HCT116 (cell line): ENCODE measurements around the gene ARF5. TPM values are rescaled to one million over a fixed set of nuclear protein-coding genes. Genes with fewer than 3 reads are reported as not detected.

Source experiments
- ATAC-seq: fragments of 200-7000 bp; cut with Tn5 transposase; 2 replicates; pipeline ENCODE4 v1.9.1; 2020; ENCODE audit warnings: mild to moderate bottlenecking, moderate library complexity
- BruUV-seq: library from RNA; stranded (reverse); fragments of 400-500 nt; replicated peaks from 2 replicates; lab custom pipeline; 2021; lab: Mats Ljungman, UMichigan
- CTCF ChIA-PET: fragments of 300-600 bp; sonication (Branson Sonifier 250); formaldehyde crosslinking; loops from one replicate; lab custom pipeline; 2021; ENCODE audit warnings: antibody characterized with exemption; lab: Charles Lee
- POLR2A ChIA-PET: fragments of 300-600, 350-600 bp; sonication (Branson Sonifier 250); formaldehyde crosslinking; loops from one replicate; lab custom pipeline; 2021; ENCODE audit warnings: antibody characterized with exemption; lab: Charles Lee
- RAD21 ChIA-PET, 2 experiments: fragments of 300-600 bp; sonication (Branson Sonifier 250); formaldehyde crosslinking; loops; one replicate each; lab custom pipeline; 2023; ENCODE audit warnings: low total read pairs in 2 of 2; ENCODE audit not compliant: uncharacterized antibody in 2 of 2, unreplicated experiment in 2 of 2, low non-redundant PET in 1 of 2; lab: Charles Lee
- DNase-seq: peaks from one replicate; pipeline ENCODE4 v3.0.0-alpha.2; 2010; ENCODE audit warnings: low read depth, low spot score
- H2AFZ ChIP-seq: fragments of 200-600 bp; shearing (Covaris generic), sonication (generic); 2 replicates; pipeline ENCODE4 v1.6.1; 2017; ENCODE audit warnings: low read depth, mixed run types, mixed read lengths, antibody characterized with exemption, low read length; ENCODE audit not compliant: poor library complexity, severe bottlenecking
- H3K27ac ChIP-seq: 2 replicates; pipeline ENCODE4 v1.5.1; 2012; ENCODE audit warnings: low read depth, low read length
- H3K27me3 ChIP-seq: fragments of 200-600 bp; sonication (generic); 2 replicates; pipeline ENCODE4 v1.6.1; 2016; ENCODE audit warnings: mixed run types, low read length, mixed read lengths; ENCODE audit not compliant: insufficient read depth
- H3K36me3 ChIP-seq, 2 experiments: fragments of 200-500 bp in 1 of 2; fragments of 200-600 bp in 1 of 2; sonication (Bioruptor generic) in 1 of 2; sonication (generic) in 1 of 2; 2 replicates each; pipeline versions ENCODE4 v1.5.1 to v1.6.1; 2014 to 2016; ENCODE audit warnings: low read length in 2 of 2, inconsistent platforms in 1 of 2, mixed read lengths in 1 of 2, mixed run types in 1 of 2; ENCODE audit not compliant: insufficient read depth in 2 of 2, control insufficient read depth in 1 of 2
- H3K4me1 ChIP-seq, 2 experiments: fragments of 200-600 bp in 1 of 2; sonication (generic) in 1 of 2; 2 replicates each; pipeline versions ENCODE4 v1.5.1 to v1.6.1; 2012 to 2017; ENCODE audit warnings: low read length in 2 of 2, inconsistent platforms in 1 of 2, mild to moderate bottlenecking in 1 of 2, mixed read lengths in 1 of 2, mixed run types in 1 of 2, moderate library complexity in 1 of 2; ENCODE audit not compliant: insufficient read depth in 2 of 2, control insufficient read depth in 1 of 2
- H3K4me2 ChIP-seq: fragments of 200-600 bp; sonication (generic); 2 replicates; pipeline ENCODE4 v1.6.1; 2017; ENCODE audit warnings: mixed run types, low read length, mixed read lengths
- H3K4me3 ChIP-seq, 2 experiments: fragments of 200-600 bp in 1 of 2; sonication (generic) in 1 of 2; replicated peaks in 1 of 2; 2 replicates each; pipeline ENCODE4 v1.5.1; 2011 to 2016; ENCODE audit warnings: low read length in 2 of 2, control low read depth in 1 of 2, low read depth in 1 of 2, mild to moderate bottlenecking in 1 of 2, mixed read lengths in 1 of 2, mixed run types in 1 of 2
- H3K79me2 ChIP-seq: fragments of 200-600 bp; sonication (generic); 2 replicates; pipeline ENCODE4 v1.6.1; 2017; ENCODE audit warnings: mild to moderate bottlenecking, mixed run types, low read length, moderate library complexity, mixed read lengths; ENCODE audit not compliant: insufficient read depth
- H3K9ac ChIP-seq: fragments of 200-600 bp; sonication (generic); 2 replicates; pipeline ENCODE4 v1.6.1; 2016; ENCODE audit warnings: low read length, mixed read lengths
- H3K9me2 ChIP-seq: fragments of 200-600 bp; sonication (generic), shearing (Covaris generic); 2 replicates; pipeline ENCODE4 v1.6.1; 2017; ENCODE audit warnings: mixed run types, mild to moderate bottlenecking, moderate library complexity; ENCODE audit not compliant: insufficient read depth
- H3K9me3 ChIP-seq, 2 experiments: fragments of 200-500 bp in 1 of 2; fragments of 200-600 bp in 1 of 2; sonication (Bioruptor generic) in 1 of 2; sonication (generic) in 1 of 2; 2 replicates each; pipeline ENCODE4 v1.6.1; 2014 to 2017; ENCODE audit warnings: low read length in 2 of 2, mixed read lengths in 2 of 2, inconsistent platforms in 1 of 2, low read depth in 1 of 2, mild to moderate bottlenecking in 1 of 2, mixed run types in 1 of 2, moderate library complexity in 1 of 2; ENCODE audit not compliant: control insufficient read depth in 1 of 2, insufficient read depth in 1 of 2
- H4K20me1 ChIP-seq: fragments of 200-600 bp; sonication (generic), shearing (Covaris generic); 2 replicates; pipeline ENCODE4 v1.6.1; 2017; ENCODE audit warnings: mixed run types, mild to moderate bottlenecking, moderate library complexity; ENCODE audit not compliant: insufficient read depth
- CBX3 ChIP-seq: IDR thresholded peaks from 2 replicates; pipeline ENCODE4 v1.6.1; 2012; ENCODE audit warnings: low read depth
- CEBPB ChIP-seq: IDR thresholded peaks from 2 replicates; pipeline ENCODE4 v1.6.1; 2012; ENCODE audit warnings: low read depth
- EZH2 ChIP-seq: fragments of 200-600 bp; sonication (generic); IDR thresholded peaks from 2 replicates; pipeline ENCODE4 v1.6.1; 2017; ENCODE audit warnings: antibody characterized with exemption, mixed run types
- EZH2phosphoT487 ChIP-seq: fragments of 200-600 bp; IDR thresholded peaks from 2 replicates; pipeline ENCODE4 v1.6.1; 2018; ENCODE audit warnings: antibody characterized with exemption, borderline replicate concordance
- JUND ChIP-seq: IDR thresholded peaks from 2 replicates; pipeline ENCODE4 v1.6.1; 2012
- POLR2A ChIP-seq: IDR thresholded peaks from 2 replicates; pipeline ENCODE4 v1.7.0; 2011; ENCODE audit warnings: borderline replicate concordance; ENCODE audit not compliant: insufficient read depth, insufficient read length; ENCODE audit errors: extremely low read depth
- SIN3A ChIP-seq: IDR thresholded peaks from 2 replicates; pipeline ENCODE4 v1.6.1; 2012; ENCODE audit warnings: low read depth
- SP1 ChIP-seq: IDR thresholded peaks from 2 replicates; pipeline ENCODE4 v1.6.1; 2012; ENCODE audit warnings: low read depth
- SRF ChIP-seq: IDR thresholded peaks from 2 replicates; pipeline ENCODE4 v1.6.1; 2012; ENCODE audit warnings: low read depth
- ZFX ChIP-seq: fragments of 450-650 bp; IDR thresholded peaks from 2 replicates; pipeline ENCODE4 v1.6.1; 2017
- intact Hi-C: fragments of 100-400 bp; cut with micrococcal nuclease; formaldehyde crosslinking; loops from 2 replicates; pipeline ENCODE4 v1.10.0; 2022
- total RNA-seq: library from RNA; stranded (reverse); gene quantifications from one replicate; pipeline ENCODE4 v1.2.1, GENCODE V29; 2021; ENCODE audit not compliant: unreplicated experiment
- TF ChIP-seq, protein P1 (sequence below): IDR thresholded peaks from 2 replicates; pipeline ENCODE4 v1.6.1; 2012
- TF ChIP-seq, protein P2 (sequence below): IDR thresholded peaks from 2 replicates; pipeline ENCODE4 v1.6.1; 2012
- TF ChIP-seq, protein P3 (sequence below), 3 experiments: fragments of 200-600 bp in 1 of 3; sonication (generic) in 1 of 3; IDR thresholded peaks in 2 of 3; conservative IDR thresholded peaks in 1 of 3; 2 replicates each; pipeline ENCODE4 v1.5.1; 2012 to 2017; ENCODE audit warnings: low read depth in 2 of 3, low read length in 2 of 3, antibody characterized with exemption in 1 of 3, borderline replicate concordance in 1 of 3, control low read depth in 1 of 3, mild to moderate bottlenecking in 1 of 3, mixed read lengths in 1 of 3, mixed run types in 1 of 3, moderate library complexity in 1 of 3; ENCODE audit not compliant: insufficient read depth in 1 of 3
- TF ChIP-seq, protein P4 (sequence below): IDR thresholded peaks from 2 replicates; pipeline ENCODE4 v1.6.1; 2012; ENCODE audit warnings: low read depth

ARF5 gene
- total RNA-seq, 1 experiment from 2014 or later, result 204 TPM

DNA sequence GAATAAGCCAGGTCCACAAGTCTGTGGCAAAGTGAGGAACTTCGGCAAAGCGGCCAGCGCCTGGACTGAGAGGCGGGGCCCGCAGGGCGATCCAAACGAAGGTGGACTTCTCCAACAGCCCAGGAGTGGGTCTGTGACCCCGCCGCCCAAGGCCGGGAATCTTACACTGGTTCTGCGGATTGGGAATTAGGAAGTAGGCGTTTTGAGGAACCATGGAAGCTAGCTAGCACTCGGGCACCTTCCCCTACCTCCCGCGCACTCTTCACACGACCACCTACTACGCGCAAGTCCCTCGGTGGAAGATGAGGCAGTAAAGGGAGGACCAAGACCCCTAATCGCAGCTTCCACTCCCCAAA lies 570 bp upstream of the ARF5 start:
- H4K20me1 ChIP-seq, result no peaks in the 10 kb centered on the region
- H3K4me1 ChIP-seq, result peaks cover 19 to 41% of the 10 kb centered on the region in 2 experiments; a peak in 3 of 4 replicates
- H3K9me2 ChIP-seq, result no peaks in the 10 kb centered on the region
- POLR2A ChIA-PET, result no interaction called here
- CTCF ChIA-PET, result interaction anchor here (2.0 to 2.3 kb wide), 2 partner anchors 10 to 622 kb away, joined by 12 to 14 read pairs; no protein-coding TSS in a partner anchor
- peak overlapping the region; percentile 94 for H3K4me2 ChIP-seq
- no peak overlapping the region for H2AFZ ChIP-seq
- BruUV-seq, result no TSS peak
- no peaks in the 10 kb centered on the region for H3K27me3 ChIP-seq
- peak overlapping the region; percentile 89 for H3K9ac ChIP-seq
- H3K9me3 ChIP-seq, result no peaks in the 10 kb centered on the region
- TF ChIP-seq POLR2A, result peak; percentile 2
- TF ChIP-seq SP1, result no peak
- peak overlapping the region; percentile 37; the same call in 1 of the 2 replicates for H3K27ac ChIP-seq
- DNase-seq, result no peak
- H3K36me3 ChIP-seq, result peaks cover 13 to 22% of the 10 kb centered on the region in 2 experiments; a peak in 3 of 4 replicates
- H3K4me3 ChIP-seq, result peak overlapping the region; percentile 76 to 87
- intact Hi-C loops, result loop anchor here (5.0 kb wide), 2 partner anchors 65 to 195 kb away; partner anchors contain the start of genes SND1 and ZNF800
- ATAC-seq, result no peak
- peaks cover 37% of the 10 kb centered on the region for H3K79me2 ChIP-seq
- RAD21 ChIA-PET, result no interaction called here

DNA sequence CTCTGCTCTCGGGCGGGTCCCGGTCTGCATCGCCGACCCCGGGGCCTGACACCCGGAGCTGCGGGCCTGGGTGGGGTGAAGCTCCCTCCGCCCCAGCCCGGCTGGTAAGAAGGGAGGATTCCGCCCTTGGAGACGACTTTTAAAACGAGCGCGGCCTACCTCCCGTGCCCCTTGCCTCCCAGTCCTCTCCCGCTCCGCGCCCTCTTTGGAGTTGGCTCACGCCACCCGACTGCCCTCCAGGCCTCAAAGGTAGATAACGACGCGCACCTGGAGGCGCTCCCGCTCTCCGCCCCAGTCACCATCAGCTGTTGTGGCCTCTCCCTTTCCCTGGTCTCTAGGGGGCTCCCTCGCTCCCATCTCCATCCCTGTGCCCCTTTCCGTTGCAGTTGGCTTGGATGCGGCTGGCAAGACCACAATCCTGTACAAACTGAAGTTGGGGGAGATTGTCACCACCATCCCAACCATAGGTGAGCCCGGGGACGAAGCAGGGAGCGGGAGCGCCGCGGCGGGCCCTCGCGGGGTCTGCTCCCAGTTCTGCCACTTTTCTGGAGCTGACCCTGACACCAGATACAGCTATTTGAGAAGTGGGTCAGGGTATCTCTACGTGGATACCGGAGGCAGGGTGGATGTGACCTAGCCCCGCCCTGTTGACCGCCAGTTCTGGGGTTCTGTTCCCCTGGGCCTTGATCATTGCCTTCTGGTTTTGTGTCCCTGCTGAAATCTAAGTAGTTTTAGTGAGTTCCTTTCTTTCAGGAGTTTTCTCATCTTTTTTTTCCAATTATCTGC lies 679 bp downstream of the ARF5 start:
- Histone ChIP-seq H3K9me2 (no peaks in the 10 kb centered on the region), H3K9ac (peak overlapping the region; percentile 89), H4K20me1 (no peaks in the 10 kb centered on the region), H3K36me3 (peaks cover 11 to 22% of the 10 kb centered on the region in 2 experiments; a peak in 3 of 4 replicates), H3K4me2 (peak overlapping the region; percentile 94), H3K4me1 (peaks cover 19 to 39% of the 10 kb centered on the region in 2 experiments; a peak in 3 of 4 replicates), H3K27ac (peak overlapping the region; percentile 83), H3K79me2 (peaks cover 29% of the 10 kb centered on the region), H3K4me3 (peak overlapping the region; percentile 76 to 87), H3K27me3 (no peaks in the 10 kb centered on the region), H3K9me3 (no peaks in the 10 kb centered on the region), H2AFZ (no peak overlapping the region)
- ChIA-PET POLR2A (interaction anchor here (1.4 kb wide), 1 partner anchor 620 kb away, joined by 3 read pairs; no protein-coding TSS in a partner anchor), RAD21 (no interaction called here), CTCF (interaction anchor here (1.0 to 2.3 kb wide), 4 partner anchors 8 to 620 kb away, joined by 3 to 14 read pairs (median 8); no protein-coding TSS in a partner anchor)
- ATAC-seq, result peak; percentile 63
- no TSS peak for BruUV-seq
- DNase-seq, result peak; percentile 29
- intact Hi-C loops, result loop anchor here (5.0 kb wide), 2 partner anchors 63 to 197 kb away; partner anchors contain the start of genes SND1 and ZNF800
- TF ChIP-seq ZFX (peak; percentile 83), EZH2 (no peak), JUND (no peak), CEBPB (no peak), SRF (no peak), CBX3 (no peak), SIN3A (no peak), EZH2phosphoT487 (no peak)
- TF ChIP-seq, protein P1, sequence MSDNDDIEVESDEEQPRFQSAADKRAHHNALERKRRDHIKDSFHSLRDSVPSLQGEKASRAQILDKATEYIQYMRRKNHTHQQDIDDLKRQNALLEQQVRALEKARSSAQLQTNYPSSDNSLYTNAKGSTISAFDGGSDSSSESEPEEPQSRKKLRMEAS, result no peak
- TF ChIP-seq, protein P2, sequence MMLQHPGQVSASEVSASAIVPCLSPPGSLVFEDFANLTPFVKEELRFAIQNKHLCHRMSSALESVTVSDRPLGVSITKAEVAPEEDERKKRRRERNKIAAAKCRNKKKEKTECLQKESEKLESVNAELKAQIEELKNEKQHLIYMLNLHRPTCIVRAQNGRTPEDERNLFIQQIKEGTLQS, result no peak
- TF ChIP-seq, protein P3, sequence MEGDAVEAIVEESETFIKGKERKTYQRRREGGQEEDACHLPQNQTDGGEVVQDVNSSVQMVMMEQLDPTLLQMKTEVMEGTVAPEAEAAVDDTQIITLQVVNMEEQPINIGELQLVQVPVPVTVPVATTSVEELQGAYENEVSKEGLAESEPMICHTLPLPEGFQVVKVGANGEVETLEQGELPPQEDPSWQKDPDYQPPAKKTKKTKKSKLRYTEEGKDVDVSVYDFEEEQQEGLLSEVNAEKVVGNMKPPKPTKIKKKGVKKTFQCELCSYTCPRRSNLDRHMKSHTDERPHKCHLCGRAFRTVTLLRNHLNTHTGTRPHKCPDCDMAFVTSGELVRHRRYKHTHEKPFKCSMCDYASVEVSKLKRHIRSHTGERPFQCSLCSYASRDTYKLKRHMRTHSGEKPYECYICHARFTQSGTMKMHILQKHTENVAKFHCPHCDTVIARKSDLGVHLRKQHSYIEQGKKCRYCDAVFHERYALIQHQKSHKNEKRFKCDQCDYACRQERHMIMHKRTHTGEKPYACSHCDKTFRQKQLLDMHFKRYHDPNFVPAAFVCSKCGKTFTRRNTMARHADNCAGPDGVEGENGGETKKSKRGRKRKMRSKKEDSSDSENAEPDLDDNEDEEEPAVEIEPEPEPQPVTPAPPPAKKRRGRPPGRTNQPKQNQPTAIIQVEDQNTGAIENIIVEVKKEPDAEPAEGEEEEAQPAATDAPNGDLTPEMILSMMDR (IDR thresholded peaks at IDR 0.05 in 2 of 3, conservative IDR thresholded peaks at IDR 0.05 in 1 of 3; ENCODE audit: borderline replicate concordance in 1 of 3, insufficient read depth in 1 of 3, low read depth in 2 of 3, low read length in 2 of 3), result peak in 2 of 3 experiments; percentile 55 to 65; a peak in 4 of 6 replicates
- TF ChIP-seq, protein P4, sequence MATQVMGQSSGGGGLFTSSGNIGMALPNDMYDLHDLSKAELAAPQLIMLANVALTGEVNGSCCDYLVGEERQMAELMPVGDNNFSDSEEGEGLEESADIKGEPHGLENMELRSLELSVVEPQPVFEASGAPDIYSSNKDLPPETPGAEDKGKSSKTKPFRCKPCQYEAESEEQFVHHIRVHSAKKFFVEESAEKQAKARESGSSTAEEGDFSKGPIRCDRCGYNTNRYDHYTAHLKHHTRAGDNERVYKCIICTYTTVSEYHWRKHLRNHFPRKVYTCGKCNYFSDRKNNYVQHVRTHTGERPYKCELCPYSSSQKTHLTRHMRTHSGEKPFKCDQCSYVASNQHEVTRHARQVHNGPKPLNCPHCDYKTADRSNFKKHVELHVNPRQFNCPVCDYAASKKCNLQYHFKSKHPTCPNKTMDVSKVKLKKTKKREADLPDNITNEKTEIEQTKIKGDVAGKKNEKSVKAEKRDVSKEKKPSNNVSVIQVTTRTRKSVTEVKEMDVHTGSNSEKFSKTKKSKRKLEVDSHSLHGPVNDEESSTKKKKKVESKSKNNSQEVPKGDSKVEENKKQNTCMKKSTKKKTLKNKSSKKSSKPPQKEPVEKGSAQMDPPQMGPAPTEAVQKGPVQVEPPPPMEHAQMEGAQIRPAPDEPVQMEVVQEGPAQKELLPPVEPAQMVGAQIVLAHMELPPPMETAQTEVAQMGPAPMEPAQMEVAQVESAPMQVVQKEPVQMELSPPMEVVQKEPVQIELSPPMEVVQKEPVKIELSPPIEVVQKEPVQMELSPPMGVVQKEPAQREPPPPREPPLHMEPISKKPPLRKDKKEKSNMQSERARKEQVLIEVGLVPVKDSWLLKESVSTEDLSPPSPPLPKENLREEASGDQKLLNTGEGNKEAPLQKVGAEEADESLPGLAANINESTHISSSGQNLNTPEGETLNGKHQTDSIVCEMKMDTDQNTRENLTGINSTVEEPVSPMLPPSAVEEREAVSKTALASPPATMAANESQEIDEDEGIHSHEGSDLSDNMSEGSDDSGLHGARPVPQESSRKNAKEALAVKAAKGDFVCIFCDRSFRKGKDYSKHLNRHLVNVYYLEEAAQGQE, result no peak
